Cardiac fibroblast (primary cell): ENCODE measurements around the gene LYZ.

ENCODE experiments used
- DNase-seq, 2 donors: peaks; one replicate each; pipeline versions ENCODE4 v3.0.0 to v3.0.0-alpha.2; 2010; ENCODE audit warnings: low read depth in 2 of 2
- H3K4me3 ChIP-seq, 2 donors: replicated peaks in 1 of 2; 1 replicate in 1 of 2; 2 replicates in 1 of 2; pipeline ENCODE4 v1.5.1; 2011; ENCODE audit warnings: low read depth in 2 of 2, low read length in 2 of 2, mild to moderate bottlenecking in 2 of 2, moderate library complexity in 1 of 2
- TF ChIP-seq, protein P1 (sequence below): IDR thresholded peaks from one replicate; pipeline ENCODE4 v1.5.1; 2011; ENCODE audit warnings: low read depth, mild to moderate bottlenecking, low read length, inconsistent platforms

The LYZ gene

DNA sequence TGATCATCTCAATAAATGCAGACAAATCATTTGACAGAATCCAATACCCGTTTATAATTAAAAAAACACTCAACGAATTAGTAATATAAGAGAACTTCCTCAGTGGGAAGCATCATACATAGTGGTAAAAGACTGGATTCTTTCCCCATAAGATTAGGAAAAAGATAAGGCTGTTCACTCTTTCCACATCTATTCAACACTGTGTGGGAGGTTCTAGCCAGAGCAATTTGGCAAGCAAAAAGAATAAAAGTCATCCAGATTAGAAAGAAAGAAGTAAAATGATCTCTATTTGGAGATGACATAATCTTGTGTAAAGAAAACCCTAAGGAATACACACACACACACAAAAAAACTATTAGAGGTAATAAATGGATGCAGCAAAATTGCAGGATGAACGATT is 49.8 kb downstream of the LYZ start:
- TF ChIP-seq, protein P1, sequence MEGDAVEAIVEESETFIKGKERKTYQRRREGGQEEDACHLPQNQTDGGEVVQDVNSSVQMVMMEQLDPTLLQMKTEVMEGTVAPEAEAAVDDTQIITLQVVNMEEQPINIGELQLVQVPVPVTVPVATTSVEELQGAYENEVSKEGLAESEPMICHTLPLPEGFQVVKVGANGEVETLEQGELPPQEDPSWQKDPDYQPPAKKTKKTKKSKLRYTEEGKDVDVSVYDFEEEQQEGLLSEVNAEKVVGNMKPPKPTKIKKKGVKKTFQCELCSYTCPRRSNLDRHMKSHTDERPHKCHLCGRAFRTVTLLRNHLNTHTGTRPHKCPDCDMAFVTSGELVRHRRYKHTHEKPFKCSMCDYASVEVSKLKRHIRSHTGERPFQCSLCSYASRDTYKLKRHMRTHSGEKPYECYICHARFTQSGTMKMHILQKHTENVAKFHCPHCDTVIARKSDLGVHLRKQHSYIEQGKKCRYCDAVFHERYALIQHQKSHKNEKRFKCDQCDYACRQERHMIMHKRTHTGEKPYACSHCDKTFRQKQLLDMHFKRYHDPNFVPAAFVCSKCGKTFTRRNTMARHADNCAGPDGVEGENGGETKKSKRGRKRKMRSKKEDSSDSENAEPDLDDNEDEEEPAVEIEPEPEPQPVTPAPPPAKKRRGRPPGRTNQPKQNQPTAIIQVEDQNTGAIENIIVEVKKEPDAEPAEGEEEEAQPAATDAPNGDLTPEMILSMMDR: no peak
- DNase-seq: peak; percentile 59 to 67

DNA sequence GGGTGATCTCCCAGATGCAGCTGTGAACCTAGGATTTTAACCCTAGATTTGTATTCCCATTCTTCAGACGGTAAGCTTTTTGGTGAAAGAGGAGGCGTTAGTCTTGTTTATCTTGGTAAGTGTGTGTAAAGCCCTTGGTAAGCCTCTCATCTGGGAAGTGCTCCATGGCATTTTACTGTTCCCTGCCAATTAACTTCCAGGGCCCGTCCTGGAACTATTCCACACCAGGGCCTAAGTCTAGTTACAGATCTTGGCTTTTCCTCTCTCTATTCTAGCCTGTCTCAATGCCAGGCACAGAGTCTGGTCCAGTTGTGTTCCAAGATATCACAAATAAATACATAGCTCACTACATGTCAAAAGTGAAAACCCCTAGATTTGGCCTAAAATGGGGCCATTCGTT is 53.8 kb downstream of the LYZ start:
- TF ChIP-seq, protein P1: no peak
- H3K4me3 ChIP-seq: no peak overlapping the region
- peak in 1 of 2 donors; percentile 21 for DNase-seq

More for the DNA sequence above, 49.8 kb downstream of the LYZ start:
- H3K4me3 ChIP-seq: no peak overlapping the region
